K562 (cell line): ENCODE results near the gene TACR2. TPM values are rescaled to one million over a fixed set of nuclear protein-coding genes. Genes with fewer than 3 reads are reported as not detected.

Source experiments
- CEBPG ChIP-seq, 3 experiments: fragments of 200-800 bp in 1 of 3; sonication (Bioruptor generic) in 1 of 3; sonication (generic) in 1 of 3; formaldehyde crosslinking in 1 of 3; IDR thresholded peaks in 2 of 3; conservative IDR thresholded peaks in 1 of 3; 2 replicates each; pipeline versions ENCODE4 v1.6.1 to v1.8.0; 2016 to 2022; ENCODE audit warnings: missing compliant biosample characterization in 2 of 3, missing genetic modification characterization in 2 of 3, mild to moderate bottlenecking in 1 of 3, missing genetic modification reagents in 1 of 3
- CREM ChIP-seq: IDR thresholded peaks from 2 replicates; pipeline ENCODE4 v1.6.1; 2014; ENCODE audit warnings: antibody characterized with exemption, low read depth
- E2F6 ChIP-seq, 2 experiments: IDR thresholded peaks; 2 replicates each; pipeline ENCODE4 v1.6.1; 2011; ENCODE audit warnings: borderline replicate concordance in 1 of 2, control low read depth in 1 of 2, low read depth in 1 of 2, low read length in 1 of 2, mild to moderate bottlenecking in 1 of 2, mixed read lengths in 1 of 2, moderate library complexity in 1 of 2; ENCODE audit not compliant: insufficient read depth in 1 of 2, insufficient read length in 1 of 2, poor library complexity in 1 of 2, severe bottlenecking in 1 of 2; ENCODE audit errors: extremely low read depth in 1 of 2
- ETV1 ChIP-seq: fragments of 450-650 bp; conservative IDR thresholded peaks from 2 replicates; pipeline ENCODE4 v1.6.1; 2016; ENCODE audit warnings: missing genetic modification characterization, control low read depth, low read depth, missing compliant biosample characterization
- GTF2F1 ChIP-seq: IDR thresholded peaks from 2 replicates; pipeline ENCODE4 v1.6.1; 2011; ENCODE audit warnings: low read depth, low read length, improper control_type of control experiment
- JUND ChIP-seq, 2 experiments: IDR thresholded peaks; 2 replicates in 1 of 2; 3 replicates in 1 of 2; pipeline ENCODE4 v1.6.1; 2011; ENCODE audit warnings: borderline replicate concordance in 2 of 2, low read depth in 2 of 2, low read length in 2 of 2, improper control_type of control experiment in 1 of 2, missing biosample characterization in 1 of 2, missing genetic modification characterization in 1 of 2, missing genetic modification reagents in 1 of 2
- MAFF ChIP-seq: IDR thresholded peaks from 2 replicates; pipeline ENCODE4 v1.6.1; 2012; ENCODE audit warnings: low read length, improper control_type of control experiment
- MLX ChIP-seq, 2 experiments: fragments of 450-650 bp in 1 of 2; sonication (generic) in 1 of 2; formaldehyde crosslinking; conservative IDR thresholded peaks; 2 replicates each; pipeline versions ENCODE4 v1.4.0 to v1.8.1; 2020 to 2022; ENCODE audit warnings: mild to moderate bottlenecking in 1 of 2, missing genetic modification reagents in 1 of 2
- POLR2AphosphoS5 ChIP-seq: IDR thresholded peaks from 2 replicates; pipeline ENCODE4 v1.6.1; 2011; ENCODE audit warnings: mild to moderate bottlenecking, low read depth, low read length, moderate library complexity; ENCODE audit not compliant: control insufficient read depth, insufficient read depth
- TCF7 ChIP-seq: sonication (generic); IDR thresholded peaks from 2 replicates; pipeline ENCODE4 v1.6.1; 2016; ENCODE audit warnings: antibody characterized with exemption, borderline replicate concordance
- TRIM24 ChIP-seq, 2 experiments: fragments of 450-650 bp; IDR thresholded peaks; 2 replicates each; pipeline ENCODE4 v1.6.1; 2016
- polyA plus RNA-seq, 8 experiments: library from polyadenylated mRNA; depleted of rRNA in 4 of 8; stranded (reverse) in 5 of 8; unstranded in 3 of 8; fragments of >200 nt; fragmentation: Nextera tagmentation in 2 of 8; fragmentation: Illumina TruSeq in 1 of 8; extraction: Ambion mirVana in 2 of 8; extraction: Trizol in 1 of 8; gene quantifications; 2 replicates each; pipeline versions ENCODE4 v1.2.1 to v1.2.3, GENCODE V29; 2011 to 2014; ENCODE audit warnings: inconsistent platforms in 1 of 8, missing spikeins in 1 of 8
- total RNA-seq, 7 experiments: library from RNA; depleted of rRNA in 6 of 7; stranded (reverse); fragments of >200 nt in 6 of 7; fragmentation: Illumina TruSeq in 2 of 7; extraction: Trizol in 2 of 7; gene quantifications; 2 replicates each; pipeline versions ENCODE4 v1.2.1 to v1.2.3, GENCODE V29; 2011 to 2021; ENCODE audit warnings: low replicate concordance in 1 of 7
- TF ChIP-seq, protein P1 (sequence below): fragments of 250-450 bp; sonication (Bioruptor Pico); IDR thresholded peaks from 2 replicates; pipeline ENCODE4 v1.9.0; 2021; ENCODE audit warnings: mild to moderate bottlenecking, inconsistent platforms
- TF ChIP-seq, protein P2 (sequence below): fragments of 250-450 bp; sonication (Bioruptor Pico); IDR thresholded peaks from 2 replicates; pipeline ENCODE4 v1.8.0; 2022; ENCODE audit warnings: moderate library complexity, mild to moderate bottlenecking, inconsistent platforms
- TF ChIP-seq, protein P3 (sequence below), 2 experiments: fragments of 450-650 bp in 1 of 2; sonication (generic) in 1 of 2; formaldehyde crosslinking in 1 of 2; IDR thresholded peaks in 1 of 2; conservative IDR thresholded peaks in 1 of 2; 2 replicates each; pipeline versions ENCODE4 v1.6.1 to v1.8.1; 2016 to 2023; ENCODE audit warnings: mild to moderate bottlenecking in 2 of 2, moderate library complexity in 2 of 2, inconsistent platforms in 1 of 2, missing genetic modification reagents in 1 of 2

The TACR2 gene
- total and polyA plus RNA-seq, 9 of the 15 experiments (the other 6 are each of a cell fraction or from before 2014, with no cell fraction given), result not detected

DNA sequence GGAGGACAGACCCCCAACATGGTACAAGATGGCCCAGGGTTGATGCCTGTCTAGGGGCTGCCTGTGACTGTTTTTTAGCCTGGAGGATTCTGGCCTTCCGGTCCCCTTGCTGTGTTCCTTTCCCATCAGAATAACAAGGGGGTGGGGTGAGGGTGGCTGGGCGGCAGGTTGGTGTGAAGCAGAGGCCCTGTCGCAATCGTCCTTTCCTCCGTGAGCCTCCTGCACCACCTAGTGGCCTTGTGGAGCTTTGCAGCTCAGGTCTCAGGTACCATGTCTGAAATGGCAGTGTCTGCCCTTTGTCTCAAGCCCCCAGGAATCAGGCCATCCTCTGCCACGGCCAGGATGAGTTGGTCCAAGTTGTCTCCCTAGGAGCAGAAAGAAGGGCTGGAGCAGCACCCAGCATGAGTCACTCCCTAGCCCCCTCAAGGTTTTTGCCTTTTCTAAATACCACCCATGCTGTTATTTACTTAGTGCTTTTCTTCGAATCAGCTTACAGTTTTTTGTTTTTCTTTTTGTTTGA, 24.2 kb downstream of the TACR2 start (continued):
- TF ChIP-seq E2F6 (IDR thresholded peaks at IDR 0.05; ENCODE audit: borderline replicate concordance in 1 of 2, extremely low read depth in 1 of 2, insufficient read depth in 1 of 2, insufficient read length in 1 of 2, low read depth in 1 of 2, low read length in 1 of 2, poor library complexity in 1 of 2, severe bottlenecking in 1 of 2) (peak in 1 of 2 experiments; percentile 31), POLR2AphosphoS5 (peak; percentile 47; the same call in 1 of the 2 replicates), ETV1 (tag) (peak; percentile 65), JUND (IDR thresholded peaks at IDR 0.05; ENCODE audit: borderline replicate concordance, low read depth, low read length) (peak; percentile 65), JUND (tag; IDR thresholded peaks at IDR 0.05; ENCODE audit: borderline replicate concordance, low read depth, low read length) (peak; percentile 52; the same call in 1 of the 3 replicates), GTF2F1 (0 out of 2 replicates have a peak, but pooled peaks have one; percentile 18), MLX (CRISPR knock-in tag; conservative IDR thresholded peaks at IDR 0.05) (0 out of 4 replicates have a peak, but pooled peaks of 1 of the 2 experiments have one; percentile 47), TCF7 (no peak), TRIM24 (IDR thresholded peaks at IDR 0.05) (peak in 1 of 2 experiments; percentile 40; a peak in 1 of 4 replicates), CEBPG (CRISPR knock-in tag; IDR thresholded peaks at IDR 0.05) (peak; percentile 97), CEBPG (tag; conservative IDR thresholded peaks at IDR 0.05 in 1 of 2, IDR thresholded peaks at IDR 0.05 in 1 of 2) (peak; percentile 93 to 97), CREM (peak; percentile 37; the same call in 1 of the 2 replicates), MAFF (no peak)
- TF ChIP-seq, protein P1, sequence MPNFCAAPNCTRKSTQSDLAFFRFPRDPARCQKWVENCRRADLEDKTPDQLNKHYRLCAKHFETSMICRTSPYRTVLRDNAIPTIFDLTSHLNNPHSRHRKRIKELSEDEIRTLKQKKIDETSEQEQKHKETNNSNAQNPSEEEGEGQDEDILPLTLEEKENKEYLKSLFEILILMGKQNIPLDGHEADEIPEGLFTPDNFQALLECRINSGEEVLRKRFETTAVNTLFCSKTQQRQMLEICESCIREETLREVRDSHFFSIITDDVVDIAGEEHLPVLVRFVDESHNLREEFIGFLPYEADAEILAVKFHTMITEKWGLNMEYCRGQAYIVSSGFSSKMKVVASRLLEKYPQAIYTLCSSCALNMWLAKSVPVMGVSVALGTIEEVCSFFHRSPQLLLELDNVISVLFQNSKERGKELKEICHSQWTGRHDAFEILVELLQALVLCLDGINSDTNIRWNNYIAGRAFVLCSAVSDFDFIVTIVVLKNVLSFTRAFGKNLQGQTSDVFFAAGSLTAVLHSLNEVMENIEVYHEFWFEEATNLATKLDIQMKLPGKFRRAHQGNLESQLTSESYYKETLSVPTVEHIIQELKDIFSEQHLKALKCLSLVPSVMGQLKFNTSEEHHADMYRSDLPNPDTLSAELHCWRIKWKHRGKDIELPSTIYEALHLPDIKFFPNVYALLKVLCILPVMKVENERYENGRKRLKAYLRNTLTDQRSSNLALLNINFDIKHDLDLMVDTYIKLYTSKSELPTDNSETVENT (CRISPR knock-in tag), result peak; percentile 35; the same call in 1 of the 2 replicates
- TF ChIP-seq, protein P2, sequence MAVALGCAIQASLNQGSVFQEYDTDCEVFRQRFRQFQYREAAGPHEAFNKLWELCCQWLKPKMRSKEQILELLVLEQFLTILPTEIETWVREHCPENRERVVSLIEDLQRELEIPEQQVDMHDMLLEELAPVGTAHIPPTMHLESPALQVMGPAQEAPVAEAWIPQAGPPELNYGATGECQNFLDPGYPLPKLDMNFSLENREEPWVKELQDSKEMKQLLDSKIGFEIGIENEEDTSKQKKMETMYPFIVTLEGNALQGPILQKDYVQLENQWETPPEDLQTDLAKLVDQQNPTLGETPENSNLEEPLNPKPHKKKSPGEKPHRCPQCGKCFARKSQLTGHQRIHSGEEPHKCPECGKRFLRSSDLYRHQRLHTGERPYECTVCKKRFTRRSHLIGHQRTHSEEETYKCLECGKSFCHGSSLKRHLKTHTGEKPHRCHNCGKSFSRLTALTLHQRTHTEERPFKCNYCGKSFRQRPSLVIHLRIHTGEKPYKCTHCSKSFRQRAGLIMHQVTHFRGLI (CRISPR knock-in tag), result no peak
- TF ChIP-seq, protein P3, sequence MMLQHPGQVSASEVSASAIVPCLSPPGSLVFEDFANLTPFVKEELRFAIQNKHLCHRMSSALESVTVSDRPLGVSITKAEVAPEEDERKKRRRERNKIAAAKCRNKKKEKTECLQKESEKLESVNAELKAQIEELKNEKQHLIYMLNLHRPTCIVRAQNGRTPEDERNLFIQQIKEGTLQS (IDR thresholded peaks at IDR 0.05), result peak; percentile 54; the same call in 1 of the 2 replicates
- TF ChIP-seq, protein P3 (CRISPR knock-in tag; conservative IDR thresholded peaks at IDR 0.05), result peak; percentile 47; the same call in 1 of the 2 replicates
